ENCODE data around the gene PRMT7.
A peak's percentile ranks its signal among the peaks of the same experiment; 100 is the strongest.

PRMT7 gene

DNA sequence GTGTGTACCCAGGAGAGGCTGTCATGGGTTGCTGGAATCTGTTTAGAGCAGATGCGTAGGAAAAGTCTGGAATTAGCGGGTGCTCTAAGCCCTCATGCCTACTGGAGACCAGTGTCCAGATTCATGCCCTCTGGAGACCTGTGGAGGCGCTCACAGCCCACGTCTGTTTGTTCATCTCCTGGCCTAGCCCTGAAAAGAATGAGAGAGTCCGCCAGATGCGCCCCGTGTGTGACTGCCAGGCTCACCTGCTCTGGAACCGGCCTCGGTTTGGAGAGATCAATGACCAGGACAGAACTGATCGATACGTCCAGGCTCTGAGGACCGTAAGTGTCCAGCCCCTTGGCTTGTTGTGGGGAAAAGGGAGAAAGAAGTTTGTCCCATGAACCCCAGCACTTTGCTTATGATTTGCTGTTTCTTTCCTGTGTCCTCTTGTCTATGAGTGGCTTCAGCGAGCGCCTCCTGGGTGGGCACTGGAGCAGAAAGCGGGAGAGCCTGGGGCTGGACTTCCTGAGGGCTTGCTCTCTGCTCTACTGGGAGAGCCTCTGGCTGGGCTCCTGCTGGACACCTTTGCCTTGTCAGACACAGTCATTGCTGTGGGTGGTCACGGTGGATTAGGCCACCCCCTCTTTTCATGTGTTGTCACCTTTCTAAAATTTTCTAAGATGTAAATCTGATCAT is 35.3 kb downstream of the PRMT7 start:
- no peak for DNase-seq

DNA sequence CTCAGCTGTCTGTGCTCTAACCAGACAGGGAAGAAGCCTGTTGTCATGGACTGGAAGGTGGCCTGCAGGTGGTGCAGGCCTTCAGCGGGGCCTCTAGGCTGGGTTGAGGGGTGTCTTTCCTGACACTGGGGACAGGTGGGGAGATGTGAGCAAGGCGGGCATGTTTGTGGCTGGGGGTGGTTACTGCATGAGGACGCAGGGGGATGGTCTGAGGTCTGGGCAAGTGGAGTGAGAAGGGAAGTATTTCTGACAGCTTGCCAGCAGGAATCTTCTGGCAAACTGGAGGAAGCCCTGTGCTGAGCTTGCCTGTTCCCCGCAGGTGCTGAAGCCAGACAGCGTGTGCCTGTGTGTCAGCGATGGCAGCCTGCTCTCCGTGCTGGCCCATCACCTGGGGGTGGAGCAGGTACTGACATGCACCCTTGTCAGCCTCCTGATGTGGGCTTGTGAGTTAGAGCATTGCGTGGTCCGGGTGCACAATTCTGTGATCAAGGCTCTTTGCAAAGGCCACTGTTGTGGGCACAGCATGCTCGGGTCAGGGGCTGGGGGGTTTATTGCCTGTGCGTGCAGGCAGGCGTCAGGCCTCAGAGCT is 36.2 kb downstream of the PRMT7 start:
- DNase-seq = no peak

DNA sequence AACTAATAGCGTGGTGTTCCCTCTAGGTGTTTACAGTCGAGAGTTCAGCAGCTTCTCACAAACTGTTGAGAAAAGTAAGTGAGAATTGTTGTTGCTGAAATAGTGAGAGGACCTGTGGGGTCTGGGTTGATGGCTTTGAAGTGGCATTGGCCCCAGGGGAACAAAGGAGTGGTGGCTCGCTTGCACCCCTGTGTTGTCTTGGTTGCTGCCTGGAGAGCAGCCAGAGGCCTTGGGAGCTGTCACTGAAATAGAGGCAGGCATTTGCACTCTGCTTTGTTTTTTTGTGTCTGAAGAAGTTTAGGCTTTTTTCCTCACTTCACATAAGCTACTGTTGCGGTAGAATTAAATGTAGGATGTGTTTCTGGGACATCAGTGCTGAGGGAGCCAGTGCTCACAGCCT is 36.8 kb downstream of the PRMT7 start:
- DNase-seq = no peak

DNA sequence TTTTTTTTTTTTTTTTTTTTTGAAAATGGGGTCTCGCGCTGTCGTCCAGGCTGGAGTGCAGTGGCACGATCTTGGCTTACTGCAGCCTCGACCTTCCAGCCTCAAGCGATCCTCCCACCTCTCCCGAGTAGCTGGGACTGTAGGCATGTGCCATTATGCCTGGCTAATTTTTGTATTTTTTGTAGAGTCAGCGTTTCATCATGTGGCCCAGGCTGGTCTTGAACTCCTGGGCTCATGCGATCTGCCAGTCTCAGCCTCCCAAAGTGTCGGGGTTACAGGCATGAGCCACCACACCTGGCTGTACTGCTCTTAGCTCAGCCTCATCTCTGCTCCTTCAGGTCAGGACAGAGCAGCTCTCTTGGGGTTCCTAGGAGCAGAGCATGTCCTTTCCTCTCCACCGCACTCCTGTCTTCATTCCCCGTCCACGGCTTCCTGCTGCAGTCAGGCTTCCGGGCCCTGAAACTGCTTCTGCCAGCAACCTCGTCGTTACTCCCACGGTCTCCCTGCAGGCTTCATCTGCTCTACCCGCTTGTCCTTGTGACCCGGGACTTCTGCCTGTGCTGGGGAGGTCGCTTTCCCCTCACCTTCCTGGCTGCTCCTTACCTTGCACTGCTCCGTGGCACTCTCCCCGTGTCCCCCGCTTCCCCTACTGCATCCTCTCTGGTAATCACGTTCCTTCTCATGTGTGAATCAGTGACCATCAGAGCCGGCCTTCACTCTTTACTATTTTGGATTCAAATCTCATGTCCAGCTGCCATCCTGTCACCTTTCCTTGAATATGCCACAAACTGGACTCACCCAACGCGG is 38.0 kb downstream of the PRMT7 start:
- DNase-seq = no peak

DNA sequence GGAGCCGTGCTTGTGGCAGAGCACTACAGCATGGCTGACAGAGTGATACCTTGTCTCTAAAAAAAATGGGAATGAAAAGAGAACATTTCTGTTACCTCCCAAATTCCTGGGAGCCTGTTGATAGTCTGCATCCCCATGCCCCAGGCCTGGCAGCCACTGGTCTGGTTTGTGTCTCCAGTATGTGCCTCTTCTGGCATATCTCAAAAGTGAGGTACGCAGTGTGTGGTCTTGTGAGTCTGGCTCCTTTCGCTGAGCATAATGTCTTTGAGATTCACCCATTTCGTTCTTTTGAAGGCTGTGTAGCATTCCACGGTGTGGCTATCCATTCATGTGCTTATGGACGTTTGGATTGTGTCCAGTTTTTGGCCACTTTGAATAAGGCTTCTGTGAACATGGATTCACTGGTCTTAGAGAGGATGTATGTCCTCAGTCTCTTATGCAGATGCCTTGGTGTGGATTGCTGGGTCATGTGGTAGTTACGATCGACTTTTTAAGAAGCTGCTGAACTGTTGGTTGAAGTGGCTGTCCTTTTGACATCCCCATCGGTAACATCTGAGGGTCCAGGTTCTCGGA is 39.1 kb downstream of the PRMT7 start:
- DNase-seq = no peak

DNA sequence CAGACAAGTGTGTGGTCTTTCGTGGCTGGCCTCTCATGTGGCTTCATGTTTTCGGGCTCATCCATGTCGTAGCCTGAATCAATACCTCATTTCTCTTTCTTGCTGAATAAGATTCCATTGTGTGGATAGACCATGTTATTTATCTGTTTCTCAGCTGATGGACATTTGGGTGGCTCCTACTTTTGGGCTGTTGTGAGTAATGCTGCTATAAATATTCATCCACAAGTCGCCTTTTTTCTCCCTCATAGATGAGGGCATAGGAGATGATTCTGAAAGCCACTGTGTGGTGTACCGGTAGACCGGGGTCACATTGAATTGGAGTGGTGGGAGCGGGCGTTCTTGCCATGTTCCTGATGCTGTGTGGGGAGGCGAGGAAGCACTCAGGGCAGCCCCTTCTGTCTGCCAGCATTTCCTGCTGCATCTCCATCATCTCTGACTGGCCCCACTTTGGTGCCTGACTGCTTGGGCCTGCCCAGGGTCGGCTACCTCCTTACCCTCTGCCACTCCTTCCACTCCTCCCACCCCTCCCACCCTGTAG is 40.1 kb downstream of the PRMT7 start:
- DNase-seq = no peak

DNA sequence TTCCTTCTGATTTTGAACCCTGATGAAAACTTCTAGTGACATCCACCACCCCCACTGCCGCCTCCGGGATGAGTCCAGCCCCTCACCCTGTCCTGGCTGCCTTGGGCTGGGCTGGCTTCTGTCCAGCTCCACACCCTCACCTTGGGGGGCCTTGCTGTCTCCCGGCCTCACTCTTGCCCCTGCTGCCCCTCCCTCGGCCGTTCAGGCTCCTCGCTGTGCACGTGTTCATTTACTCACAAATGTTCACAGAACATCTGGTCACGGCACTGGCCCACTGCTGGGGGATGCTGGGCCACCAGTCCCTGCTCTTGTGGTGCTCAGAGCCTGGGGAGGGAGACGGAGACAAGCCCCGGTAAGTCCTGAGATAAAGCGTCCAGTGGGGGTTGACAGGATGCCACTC is 40.6 kb downstream of the PRMT7 start:
- no peak for DNase-seq

DNA sequence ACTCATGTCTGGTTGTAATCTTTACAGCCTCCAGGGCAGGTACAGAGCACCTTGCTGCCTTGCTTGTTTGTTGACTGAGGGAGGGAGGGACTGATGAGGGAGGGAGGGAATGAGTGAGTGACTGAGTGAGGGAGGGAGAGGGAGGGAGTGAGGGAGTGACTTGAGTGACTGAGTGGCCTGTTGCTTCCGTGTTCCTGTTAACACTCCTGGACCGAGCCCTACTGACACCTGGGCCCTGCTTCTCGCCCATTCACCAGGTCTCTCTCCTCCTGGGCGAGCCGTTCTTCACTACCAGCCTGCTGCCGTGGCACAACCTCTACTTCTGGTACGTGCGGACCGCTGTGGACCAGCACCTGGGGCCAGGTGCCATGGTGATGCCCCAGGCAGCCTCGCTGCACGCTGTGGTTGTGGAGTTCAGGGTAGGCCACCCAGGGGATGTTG is 41.2 kb downstream of the PRMT7 start:
- DNase-seq = no peak

DNA sequence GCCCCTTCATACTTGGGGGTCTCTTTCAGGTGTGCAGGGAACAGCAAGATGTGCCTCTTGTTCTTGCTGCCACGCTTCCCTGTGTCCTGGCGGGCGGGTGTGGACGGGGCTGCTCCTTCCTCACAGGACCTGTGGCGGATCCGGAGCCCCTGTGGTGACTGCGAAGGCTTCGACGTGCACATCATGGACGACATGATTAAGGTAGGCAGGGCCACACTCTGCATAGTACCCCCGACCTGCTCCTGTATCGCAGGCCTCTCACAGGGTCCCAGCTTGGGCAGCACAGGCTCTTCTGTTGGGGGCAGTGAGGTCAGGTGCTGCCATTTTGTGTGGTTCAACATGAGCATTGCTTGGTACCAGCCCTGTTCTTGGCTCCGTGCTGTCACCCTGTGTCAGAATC is 42.5 kb downstream of the PRMT7 start:
- DNase-seq = no peak

DNA sequence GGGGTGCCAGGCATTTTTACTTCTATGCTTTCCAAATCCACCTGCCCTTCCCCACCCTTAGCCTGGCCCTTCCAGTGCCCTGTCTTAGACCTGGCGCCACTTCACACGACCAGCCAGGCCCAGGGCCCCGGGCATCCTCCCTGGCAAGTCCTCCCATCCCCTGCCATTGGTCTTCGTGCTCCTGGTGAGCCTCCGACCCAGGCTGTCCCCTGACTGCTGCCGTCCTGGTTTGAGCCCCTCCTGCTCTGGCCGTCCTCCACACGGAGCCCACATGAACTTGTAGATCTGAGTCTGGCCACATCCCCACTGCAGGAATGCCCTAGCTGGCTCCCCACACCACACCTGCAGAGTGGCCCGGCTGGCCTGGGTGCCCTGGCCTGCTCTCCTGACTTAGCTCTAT is 44.0 kb downstream of the PRMT7 start:
- DNase-seq = no peak

DNA sequence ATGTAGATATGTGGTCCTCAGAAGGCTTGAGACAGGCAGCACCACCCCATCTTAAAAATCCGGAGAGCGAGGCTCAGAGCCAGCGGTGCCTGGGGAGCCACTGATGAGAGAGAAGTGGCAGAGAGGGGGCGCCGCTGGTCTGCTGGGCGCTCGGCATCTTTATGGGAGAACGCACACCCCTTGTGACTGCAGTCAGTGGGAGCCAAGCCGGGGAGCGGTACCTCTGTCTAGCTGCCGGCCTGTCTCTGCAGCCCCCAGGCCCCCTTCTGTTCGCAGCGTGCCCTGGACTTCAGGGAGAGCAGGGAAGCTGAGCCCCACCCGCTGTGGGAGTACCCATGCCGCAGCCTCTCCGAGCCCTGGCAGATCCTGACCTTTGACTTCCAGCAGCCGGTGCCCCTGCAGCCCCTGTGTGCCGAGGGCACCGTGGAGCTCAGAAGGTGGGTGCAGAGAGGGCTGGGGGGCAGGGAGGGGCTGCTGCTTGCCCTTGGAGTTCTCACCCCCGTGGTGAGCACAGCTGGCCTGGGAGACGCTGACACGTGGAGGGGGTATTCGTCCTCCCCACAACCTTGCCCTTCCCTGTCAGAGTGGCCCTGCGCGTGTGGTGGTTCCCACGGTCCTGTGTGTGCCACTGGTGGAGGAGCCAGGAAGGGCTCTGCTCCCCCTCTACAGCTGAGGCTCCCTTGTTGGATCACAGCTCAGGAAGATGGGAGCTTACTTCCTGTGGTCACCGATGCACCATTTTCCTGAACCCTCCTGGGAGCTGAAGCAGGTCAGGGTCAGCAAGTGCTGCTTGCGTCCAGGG is 44.8 kb downstream of the PRMT7 start:
- DNase-seq = no peak

DNA sequence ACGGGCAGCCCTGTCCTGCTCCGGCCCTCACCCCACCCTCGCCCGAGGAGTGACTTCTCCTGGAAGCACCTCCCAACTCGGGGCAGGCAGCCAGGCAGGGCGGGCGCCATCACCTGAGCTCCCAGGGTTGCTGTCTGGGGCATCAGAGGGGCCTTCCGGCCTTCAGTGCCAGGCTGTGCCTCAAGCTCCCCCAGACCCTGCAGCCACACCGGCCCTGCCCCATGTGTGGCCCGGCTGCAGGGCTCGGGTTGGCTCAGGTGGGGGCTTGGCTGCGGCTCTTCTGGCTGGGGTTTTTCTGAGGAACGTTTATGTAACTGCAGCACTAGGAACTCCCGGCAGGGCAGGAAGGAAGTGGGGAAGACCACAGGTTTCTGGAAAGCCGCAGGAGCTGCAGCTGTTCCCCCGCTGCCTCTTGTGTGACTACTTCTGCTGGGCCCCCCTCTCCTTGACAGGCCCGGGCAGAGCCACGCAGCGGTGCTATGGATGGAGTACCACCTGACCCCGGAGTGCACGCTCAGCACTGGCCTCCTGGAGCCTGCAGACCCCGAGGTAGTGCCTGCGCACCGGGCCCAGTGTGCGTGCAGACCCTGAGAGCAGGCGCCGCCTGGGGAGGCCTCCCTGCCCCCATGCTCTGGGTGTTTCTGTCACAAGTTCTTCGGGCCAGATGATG is 45.6 kb downstream of the PRMT7 start:
- DNase-seq = peak in 3 of 58 donors; percentile 20 to 29 (median 28)

DNA sequence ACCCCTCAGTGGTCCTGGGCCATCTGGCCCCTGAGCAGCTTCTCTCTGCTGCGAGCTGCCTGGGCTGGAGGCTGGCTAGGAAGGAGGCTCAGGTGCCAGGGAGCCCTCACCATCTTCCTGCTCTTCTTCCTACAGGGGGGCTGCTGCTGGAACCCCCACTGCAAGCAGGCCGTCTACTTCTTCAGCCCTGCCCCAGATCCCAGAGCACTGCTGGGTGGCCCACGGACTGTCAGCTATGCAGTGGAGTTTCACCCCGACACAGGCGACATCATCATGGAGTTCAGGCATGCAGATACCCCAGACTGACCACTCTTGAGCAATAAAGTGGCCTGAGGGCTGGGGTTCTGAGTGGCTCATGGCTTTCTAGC is 46.1 kb downstream of the PRMT7 start:
- no peak for DNase-seq

DNA sequence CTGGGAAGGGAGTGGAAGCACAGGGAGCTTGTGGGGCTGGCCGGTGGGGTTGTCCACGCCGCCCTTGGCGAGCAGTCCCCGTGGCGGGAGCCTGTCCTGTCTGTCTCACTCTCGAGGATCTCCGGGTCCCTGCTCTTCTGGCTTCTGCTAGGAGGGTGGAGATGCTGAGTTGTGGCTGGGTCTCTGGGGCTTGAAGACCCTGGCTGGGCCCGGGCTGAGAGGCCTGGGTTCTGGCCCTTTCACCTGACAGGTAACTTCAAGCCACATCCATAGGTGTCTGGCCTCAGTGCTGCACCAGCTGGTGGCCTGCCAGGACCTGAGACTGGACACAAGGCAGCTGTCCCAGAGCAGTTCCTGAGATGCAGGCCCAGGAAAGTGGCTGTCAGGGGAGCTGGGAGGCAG is 46.7 kb downstream of the PRMT7 start:
- no peak for DNase-seq

DNA sequence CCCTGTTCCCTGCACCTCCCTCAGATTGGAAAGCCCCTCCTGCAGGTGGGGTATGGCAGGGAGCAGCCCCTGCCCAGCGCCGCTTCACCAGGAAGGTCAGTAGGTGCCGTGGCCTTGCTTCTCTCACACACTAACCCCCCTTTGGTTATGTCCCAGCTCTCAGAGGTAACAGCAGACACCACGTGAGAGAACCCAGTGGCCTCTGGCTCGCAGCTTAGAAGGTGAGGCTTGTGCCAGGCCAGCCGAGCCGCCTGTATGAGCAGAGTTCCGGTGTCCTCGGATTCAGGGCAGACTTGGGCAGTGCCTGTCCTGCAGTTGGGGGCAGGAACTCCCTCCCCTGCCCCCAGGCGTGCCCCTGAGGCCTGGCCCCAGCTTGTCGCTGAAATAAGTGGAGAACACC is 47.1 kb downstream of the PRMT7 start:
- DNase-seq = no peak

DNA sequence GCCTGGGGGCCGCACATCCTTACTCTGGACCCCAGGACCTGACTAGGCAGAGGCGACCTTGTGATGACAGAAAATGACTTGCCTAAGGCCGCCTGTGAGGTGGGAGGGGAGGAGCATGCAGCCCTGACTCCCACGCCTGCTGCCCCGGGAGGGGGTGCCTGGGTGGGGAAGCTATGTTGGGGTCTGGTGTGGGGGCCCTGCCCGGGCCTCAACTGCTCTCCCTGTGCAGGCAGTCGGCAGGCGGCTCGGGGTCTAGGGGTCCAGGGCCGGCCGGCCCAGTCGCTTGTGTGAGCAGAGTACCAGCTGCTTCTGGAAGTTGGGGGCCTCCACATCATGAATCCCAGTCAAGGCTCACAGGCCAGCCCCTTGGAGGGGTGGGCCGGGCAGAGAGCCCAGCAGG is 48.1 kb downstream of the PRMT7 start:
- DNase-seq = no peak

DNA sequence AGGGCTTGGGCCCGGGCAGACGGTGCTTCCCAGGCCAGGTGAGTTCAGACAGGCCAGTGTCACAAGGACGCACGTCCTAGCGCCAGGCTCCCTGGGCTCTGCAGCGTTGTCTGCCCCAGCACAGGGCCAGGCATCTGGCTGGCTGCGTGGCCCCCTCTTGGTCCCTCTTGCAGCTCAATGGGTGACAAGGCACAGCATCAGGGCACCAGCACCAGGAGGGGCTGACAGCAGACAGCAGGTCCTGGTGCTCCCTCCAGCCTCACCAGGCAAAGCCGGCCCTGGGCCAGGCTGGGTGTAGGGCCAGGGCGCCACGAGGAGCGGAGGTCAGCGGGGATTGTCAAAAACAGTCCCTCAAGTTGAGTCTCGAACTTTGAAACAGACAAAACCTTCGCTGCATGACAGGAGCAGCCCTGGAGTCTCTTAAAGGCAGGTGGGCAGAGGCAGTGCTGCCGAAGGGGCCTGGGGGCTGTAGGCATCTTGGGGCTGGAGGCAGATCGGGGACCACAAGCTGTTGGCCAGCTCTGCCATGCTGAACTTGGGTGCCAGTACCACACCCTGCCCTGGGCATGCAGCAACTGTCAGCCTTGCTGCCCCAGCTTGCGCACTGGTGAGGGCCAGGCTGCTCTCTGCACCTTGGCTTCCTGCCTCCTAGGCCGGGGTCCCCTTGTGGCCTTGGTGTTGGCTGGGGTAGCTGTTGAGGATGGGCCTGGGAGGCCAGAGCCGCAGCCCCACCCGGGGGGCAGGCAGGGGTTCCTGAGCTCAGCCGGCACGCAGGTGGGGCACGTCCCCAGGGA is 48.8 kb downstream of the PRMT7 start:
- DNase-seq = no peak

DNA sequence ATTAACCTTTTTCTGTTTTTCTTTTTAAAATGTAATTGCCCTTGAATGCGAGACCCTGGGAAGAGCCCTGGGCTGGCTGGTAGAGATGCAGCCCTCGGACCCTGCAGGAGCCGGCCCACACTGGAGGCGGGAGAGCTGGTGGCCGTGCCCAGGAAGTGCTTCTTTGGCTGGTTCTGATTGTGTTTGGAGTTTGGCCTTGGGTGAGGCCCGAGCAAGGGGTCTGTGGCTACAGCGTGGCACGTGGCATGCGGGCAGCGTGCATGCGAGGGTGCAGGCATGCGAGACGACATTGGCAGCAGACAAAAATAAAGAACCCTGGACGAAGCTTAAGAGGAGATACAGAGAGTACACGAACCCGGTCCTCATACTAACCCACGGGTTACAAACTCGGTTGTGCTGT is 49.7 kb downstream of the PRMT7 start:
- DNase-seq = no peak

DNA sequence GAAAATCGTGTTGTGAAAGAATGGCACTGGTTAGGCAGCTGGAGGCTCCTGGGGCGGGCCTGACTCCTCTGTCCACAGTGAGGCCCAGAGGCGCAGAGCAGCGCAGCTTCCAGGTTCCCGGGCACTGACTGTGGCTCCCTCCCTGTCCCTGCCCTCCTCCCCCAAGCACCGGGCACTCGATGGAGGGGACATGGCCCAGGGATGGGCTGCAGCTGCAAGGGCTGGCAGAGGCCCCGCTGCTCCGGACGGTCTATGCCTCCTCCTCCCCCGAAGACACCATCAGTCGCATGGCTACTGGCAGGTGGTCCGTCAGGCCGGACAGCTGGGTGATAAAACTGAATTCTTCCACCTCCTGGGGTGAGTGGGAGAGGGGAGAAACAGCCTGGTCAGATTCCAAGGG is 50.1 kb downstream of the PRMT7 start:
- DNase-seq = peak in 8 of 58 donors; percentile 8 to 30 (median 20)

DNA sequence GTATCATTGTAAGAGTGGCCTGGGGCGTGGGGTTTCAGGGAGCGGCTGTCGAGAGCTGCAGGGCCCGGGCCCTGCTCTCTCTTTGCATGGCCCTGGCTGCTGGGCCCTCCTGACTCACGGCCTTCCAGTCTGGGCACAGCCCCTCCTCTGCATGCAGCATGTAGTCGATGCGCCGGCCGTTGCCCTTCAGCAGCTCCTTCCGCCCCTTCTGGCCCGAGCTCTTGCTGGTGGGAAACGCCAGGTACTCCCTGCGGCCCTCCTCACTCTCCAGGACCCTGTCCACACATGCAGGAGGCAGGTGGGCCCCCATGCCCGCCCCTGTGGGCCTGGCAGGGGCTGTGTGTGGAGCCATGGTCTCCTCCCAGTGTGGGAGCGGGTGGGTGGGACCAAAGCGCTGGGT is 50.7 kb downstream of the PRMT7 start:
- no peak for DNase-seq

Measured in anterior cingulate cortex (tissue), 58 donors.